Cardiac muscle cell (in vitro differentiated cells and primary cell): ENCODE results near the gene SCUBE1. TPM values are rescaled to one million over a fixed set of nuclear protein-coding genes. Genes with fewer than 3 reads are reported as not detected.

Experiments
- DNase-seq, 2 donors: peaks; one replicate each; pipeline versions ENCODE4 v3.0.0 to v3.0.0-alpha.2; 2010 to 2017; ENCODE audit warnings: low read depth in 1 of 2, low spot score in 1 of 2
- H3K27ac ChIP-seq: fragments of 200-600 bp; sonication (generic); 2 replicates; pipeline ENCODE4 v1.5.1; 2016
- H3K27me3 ChIP-seq: fragments of 200-600 bp; sonication (generic); 2 replicates; pipeline ENCODE4 v1.6.0; 2016; ENCODE audit warnings: control low read depth
- H3K36me3 ChIP-seq: fragments of 200-600 bp; sonication (generic); 2 replicates; pipeline ENCODE4 v1.5.1; 2016; ENCODE audit warnings: control low read depth
- H3K4me1 ChIP-seq: fragments of 200-600 bp; sonication (generic); 2 replicates; pipeline ENCODE4 v1.8.1; 2017; ENCODE audit warnings: low read depth, mild to moderate bottlenecking, mixed run types
- H3K4me3 ChIP-seq: fragments of 200-600 bp; sonication (generic); 2 replicates; pipeline ENCODE4 v1.5.1; 2016; ENCODE audit warnings: mild to moderate bottlenecking
- H3K9me3 ChIP-seq: fragments of 200-600 bp; sonication (generic); 2 replicates; pipeline ENCODE4 v1.5.1; 2017; ENCODE audit warnings: low read depth, mild to moderate bottlenecking, control low read depth
- CTCF ChIP-seq: IDR thresholded peaks from 2 replicates; pipeline ENCODE4 v1.5.1; 2012; ENCODE audit warnings: low read depth, mild to moderate bottlenecking, low read length
- polyA plus RNA-seq: library from polyadenylated mRNA; unstranded; fragments of >200 nt; fragmentation: Nextera tagmentation; extraction: Ambion mirVana; gene quantifications from 2 replicates; pipeline ENCODE4 v1.2.1, GENCODE V29; 2016
- total RNA-seq: library from RNA; depleted of rRNA; stranded (reverse); fragments of >200 nt; gene quantifications from 2 replicates; pipeline ENCODE4 v1.2.3, GENCODE V29; 2016

Gene SCUBE1
- total and polyA plus RNA-seq, 2 experiments from 2014 or later: 2.1 to 6.9 TPM

- peaks cover 6% of the 10 kb centered on the region for H3K4me1 ChIP-seq
- no peak overlapping the region for H3K27ac ChIP-seq
- TF ChIP-seq CTCF: no peak
- no peak overlapping the region for H3K4me3 ChIP-seq
- DNase-seq: no peak
- no peaks in the 10 kb centered on the region for H3K9me3 ChIP-seq
- H3K36me3 ChIP-seq: no peaks in the 10 kb centered on the region
- H3K27me3 ChIP-seq: no peaks in the 10 kb centered on the region
Observed at GRCh38 chr22:43205261-43205691, 137.9 kb downstream of the SCUBE1 start.

GRCh38 chr22:43203471-43203981 is 139.6 kb downstream of the SCUBE1 start:
- Histone ChIP-seq H3K27ac (no peak overlapping the region), H3K4me3 (no peak overlapping the region), H3K27me3 (no peaks in the 10 kb centered on the region), H3K36me3 (no peaks in the 10 kb centered on the region), H3K4me1 (peaks cover 6% of the 10 kb centered on the region), H3K9me3 (no peaks in the 10 kb centered on the region)
- peak; percentile 12 for TF ChIP-seq CTCF
- peak; percentile 46 to 62 for DNase-seq

- H3K4me3 ChIP-seq: no peak overlapping the region
- DNase-seq: no peak
- no peaks in the 10 kb centered on the region for H3K9me3 ChIP-seq
- H3K36me3 ChIP-seq: no peaks in the 10 kb centered on the region
- no peak overlapping the region for H3K27ac ChIP-seq
- TF ChIP-seq CTCF: no peak
- peaks cover 6% of the 10 kb centered on the region for H3K4me1 ChIP-seq
- H3K27me3 ChIP-seq: no peaks in the 10 kb centered on the region
Observed at GRCh38 chr22:43202756-43203410, 140.3 kb downstream of the SCUBE1 start.

- TF ChIP-seq CTCF: no peak
- peaks cover 6% of the 10 kb centered on the region for H3K4me1 ChIP-seq
- no peak overlapping the region for H3K4me3 ChIP-seq
- H3K9me3 ChIP-seq: no peaks in the 10 kb centered on the region
- no peak overlapping the region for H3K27ac ChIP-seq
- no peaks in the 10 kb centered on the region for H3K36me3 ChIP-seq
- no peaks in the 10 kb centered on the region for H3K27me3 ChIP-seq
- no peak for DNase-seq
Observed at GRCh38 chr22:43202326-43202725, 140.8 kb downstream of the SCUBE1 start.

- TF ChIP-seq CTCF: no peak
- no peak for DNase-seq
- H3K9me3 ChIP-seq: no peaks in the 10 kb centered on the region
Observed at GRCh38 chr22:43201486-43202219, 141.5 kb downstream of the SCUBE1 start.

More at GRCh38 chr22:43201486-43202219, 141.5 kb downstream of the SCUBE1 start:
- Histone ChIP-seq H3K4me1 (peaks cover 6% of the 10 kb centered on the region), H3K27ac (no peak overlapping the region), H3K27me3 (no peaks in the 10 kb centered on the region), H3K4me3 (no peak overlapping the region), H3K36me3 (no peaks in the 10 kb centered on the region)
